HepG2 (cell line): ENCODE data around the gene EVA1A. TPM values are rescaled to one million over a fixed set of nuclear protein-coding genes. Genes with fewer than 3 reads are reported as not detected.

Source experiments
- ATAC-seq: fragments of 200-7000 bp; cut with Tn5 transposase; 3 replicates; pipeline ENCODE4 v1.9.1; 2020; ENCODE audit warnings: mild to moderate bottlenecking, moderate library complexity
- BruUV-seq: library from RNA; stranded (reverse); fragments of 400-500 nt; replicated peaks from 2 replicates; lab custom pipeline; 2021; lab: Mats Ljungman, UMichigan
- CTCF ChIA-PET: fragments of 300-600 bp; formaldehyde crosslinking; extraction: SDS; loops from one replicate; lab custom pipeline; 2021; ENCODE audit warnings: low total read pairs, inconsistent platforms, low intra/inter-chr PET ratio; lab: Yijun Ruan, JAX
- POLR2A ChIA-PET: fragments of 350-600 bp; sonication (Branson Sonifier 250); formaldehyde crosslinking; loops from one replicate; lab custom pipeline; 2020; ENCODE audit warnings: antibody characterized with exemption, inconsistent platforms; lab: Yijun Ruan, JAX
- DNase-seq: peaks from one replicate; pipeline ENCODE4 v3.0.0-alpha.2; 2015; ENCODE audit warnings: low spot score
- FAIRE-seq: peaks from 3 replicates; lab custom pipeline; 2011; peaks lifted over from hg19 to GRCh38; lab: Jason Lieb, UNC
- H2AFZ ChIP-seq: one replicate; pipeline ENCODE4 v1.6.1; 2011; ENCODE audit warnings: low read length, inconsistent platforms
- H3K27ac ChIP-seq: fragments of 300-600 bp; 3 replicates; pipeline ENCODE4 v1.8.0; 2011; ENCODE audit warnings: mixed run types, mild to moderate bottlenecking, mixed read lengths, low read length, inconsistent platforms; ENCODE audit not compliant: insufficient read depth; ENCODE audit errors: extremely low read length
- H3K27me3 ChIP-seq, 2 experiments: fragments of 200-600 bp in 1 of 2; 2 replicates in 1 of 2; 3 replicates in 1 of 2; pipeline versions ENCODE4 v1.6.0 to v1.8.0; 2011; ENCODE audit warnings: low read length in 2 of 2, mild to moderate bottlenecking in 2 of 2, moderate library complexity in 2 of 2, inconsistent platforms in 1 of 2; ENCODE audit not compliant: insufficient read depth in 2 of 2, control insufficient read depth in 1 of 2
- H3K36me3 ChIP-seq, 2 experiments: fragments of 200-600 bp in 1 of 2; replicated peaks in 1 of 2; 2 replicates in 1 of 2; 3 replicates in 1 of 2; pipeline versions ENCODE4 v1.5.1 to v1.8.0; 2011; ENCODE audit warnings: low read length in 2 of 2, inconsistent platforms in 1 of 2; ENCODE audit not compliant: insufficient read depth in 2 of 2, control insufficient read depth in 1 of 2
- H3K4me1 ChIP-seq: 2 replicates; pipeline ENCODE4 v1.5.1; 2012; ENCODE audit warnings: low read length, inconsistent platforms; ENCODE audit not compliant: insufficient read depth
- H3K4me2 ChIP-seq: 2 replicates; pipeline ENCODE4 v1.6.0; 2011; ENCODE audit warnings: low read depth, low read length, inconsistent platforms
- H3K4me3 ChIP-seq, 3 experiments: fragments of 200-600 bp in 1 of 3; sonication (generic), shearing (Covaris generic) in 1 of 3; replicated peaks in 1 of 3; 2 replicates each; pipeline ENCODE4 v1.5.1; 2011 to 2016; ENCODE audit warnings: low read length in 3 of 3, inconsistent platforms in 2 of 3, low read depth in 2 of 3, mild to moderate bottlenecking in 2 of 3, control low read depth in 1 of 3, mixed read lengths in 1 of 3; ENCODE audit not compliant: insufficient read depth in 1 of 3
- H3K79me2 ChIP-seq: one replicate; pipeline ENCODE4 v1.6.1; 2011; ENCODE audit warnings: low read length, inconsistent platforms; ENCODE audit not compliant: insufficient read depth
- H3K9ac ChIP-seq: 2 replicates; pipeline ENCODE4 v1.6.0; 2011; ENCODE audit warnings: mild to moderate bottlenecking, low read depth, low read length, inconsistent platforms; ENCODE audit not compliant: insufficient read depth
- H3K9me3 ChIP-seq: 2 replicates; pipeline ENCODE4 v1.5.1; 2012; ENCODE audit warnings: mild to moderate bottlenecking, low read length
- H4K20me1 ChIP-seq: 2 replicates; pipeline ENCODE4 v1.6.0; 2011; ENCODE audit warnings: inconsistent platforms, mild to moderate bottlenecking, low read length, moderate library complexity; ENCODE audit not compliant: insufficient read depth
- AKAP8 ChIP-seq: sonication (generic); formaldehyde crosslinking; IDR thresholded peaks from 2 replicates; pipeline ENCODE4 v1.5.1; 2020; ENCODE audit warnings: mild to moderate bottlenecking, missing genetic modification reagents
- HMG20A ChIP-seq: IDR thresholded peaks from 2 replicates; pipeline ENCODE4 v1.6.1; 2016; ENCODE audit warnings: borderline replicate concordance
- JUND ChIP-seq: sonication (generic); formaldehyde crosslinking; IDR thresholded peaks from 2 replicates; pipeline ENCODE4 v1.8.0; 2022; ENCODE audit warnings: mild to moderate bottlenecking, missing genetic modification reagents
- MBD4 ChIP-seq: IDR thresholded peaks from 2 replicates; pipeline ENCODE4 v1.6.1; 2012; ENCODE audit warnings: low read length, inconsistent platforms, borderline replicate concordance
- MTA3 ChIP-seq: sonication (generic); formaldehyde crosslinking; IDR thresholded peaks from 2 replicates; pipeline ENCODE4 v1.4.0; 2020; ENCODE audit warnings: missing genetic modification reagents
- NR2F1 ChIP-seq, 2 experiments: fragments of 450-650 bp in 1 of 2; formaldehyde crosslinking in 1 of 2; IDR thresholded peaks; 2 replicates each; pipeline versions ENCODE4 v1.5.0 to v1.6.1; 2016 to 2020; ENCODE audit warnings: mild to moderate bottlenecking in 1 of 2, missing compliant biosample characterization in 1 of 2, missing genetic modification reagents in 1 of 2, moderate library complexity in 1 of 2
- POLR2G ChIP-seq: fragments of 200-400 bp; formaldehyde crosslinking; IDR thresholded peaks from 2 replicates; pipeline ENCODE4 v1.6.1; 2018; ENCODE audit warnings: mild to moderate bottlenecking, low read depth, low read length, moderate library complexity
- PRPF4 ChIP-seq: fragments of 200-400 bp; formaldehyde crosslinking; IDR thresholded peaks from 2 replicates; pipeline ENCODE4 v1.6.1; 2016; ENCODE audit warnings: low read length, low read depth; ENCODE audit not compliant: poor library complexity, severe bottlenecking
- RORA ChIP-seq: sonication (generic); formaldehyde crosslinking; IDR thresholded peaks from 2 replicates; pipeline ENCODE4 v1.5.0; 2020; ENCODE audit warnings: mild to moderate bottlenecking, missing genetic modification reagents, moderate library complexity
- SRF ChIP-seq: IDR thresholded peaks from 2 replicates; pipeline ENCODE4 v1.6.1; 2011; ENCODE audit warnings: mild to moderate bottlenecking, low read depth, low read length, moderate library complexity
- ZNF225 ChIP-seq: sonication (generic); formaldehyde crosslinking; IDR thresholded peaks from 2 replicates; pipeline ENCODE4 v1.4.0; 2020; ENCODE audit warnings: mild to moderate bottlenecking, missing genetic modification reagents
- ZNF557 ChIP-seq: sonication (generic); formaldehyde crosslinking; IDR thresholded peaks from 2 replicates; pipeline ENCODE4 v1.4.0; 2020; ENCODE audit warnings: missing genetic modification reagents
- ZNF75D ChIP-seq: sonication (generic); formaldehyde crosslinking; IDR thresholded peaks from 2 replicates; pipeline ENCODE4 v1.8.1; 2023; ENCODE audit warnings: missing genetic modification reagents, mild to moderate bottlenecking, borderline replicate concordance
- WGBS: methylation state at CpG from one replicate; pipeline ENCODE4 v1.1.6; 2017; ENCODE audit warnings: low lambda C conversion rate; 5-methylcytosine and 5-hydroxymethylcytosine counted together
- in situ Hi-C: cut with HindIII; loops from 2 replicates; pipeline ENCODE4 v1.10.0; 2017; ENCODE audit warnings: low pct_unique_long_range_greater_than_20kb; ENCODE audit not compliant: extremely low pct_ligation_motif_present
- intact Hi-C: fragments of 100-400 bp; cut with micrococcal nuclease; formaldehyde crosslinking; loops from one replicate; pipeline ENCODE4 v1.10.0; 2022; ENCODE audit not compliant: unreplicated experiment
- polyA plus RNA-seq, 8 experiments: library from polyadenylated mRNA; depleted of rRNA in 3 of 8; stranded (reverse) in 7 of 8; unstranded in 1 of 8; fragments of >200 nt; fragmentation: Illumina TruSeq in 4 of 8; extraction: Trizol in 4 of 8; gene quantifications; 2 replicates each; pipeline versions ENCODE4 v1.2.1 to v1.2.3, GENCODE V29; 2011 to 2016; ENCODE audit warnings: low read depth in 4 of 8, missing spikeins in 1 of 8, mixed read lengths in 1 of 8; ENCODE audit not compliant: insufficient read depth in 1 of 8
- total RNA-seq, 5 experiments: library from RNA; depleted of rRNA; stranded (reverse); fragments of >200 nt; fragmentation: Illumina TruSeq; extraction: Trizol; gene quantifications; 2 replicates each; pipeline ENCODE4 v1.2.3, GENCODE V29; 2016; ENCODE audit warnings: low read depth in 1 of 5

Gene EVA1A
- total and polyA plus RNA-seq, 2 of the 13 experiments (the other 11 are each of a cell fraction or from before 2014, with no cell fraction given), result 57.5 to 57.8 TPM

DNA sequence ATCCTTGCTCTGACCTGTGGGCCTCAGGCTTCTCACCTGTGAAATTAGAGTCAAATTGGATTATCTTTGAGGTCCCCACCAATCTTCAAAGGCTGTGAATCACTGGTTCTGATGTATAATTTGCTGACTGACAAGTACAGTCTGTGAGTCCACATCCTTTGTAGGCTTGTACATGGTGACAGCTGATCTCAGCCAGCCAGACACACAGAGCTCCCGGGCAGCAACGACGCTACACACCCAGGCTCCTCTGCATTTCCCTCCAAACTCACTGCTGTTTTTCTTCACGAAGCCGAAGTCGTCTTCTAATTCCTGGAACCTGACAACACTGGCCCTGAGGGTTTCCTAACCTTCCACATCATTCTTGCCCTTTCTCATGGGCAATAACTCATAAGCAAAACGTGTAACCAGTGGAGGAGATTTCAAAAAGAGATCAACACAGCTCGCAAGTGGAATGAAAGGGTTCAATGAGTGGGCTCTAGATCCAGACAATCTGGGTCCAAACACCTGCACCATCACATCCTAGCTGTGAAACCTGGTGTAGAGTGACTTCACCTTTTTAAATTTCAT is 37.9 kb upstream of the EVA1A start:
- Histone ChIP-seq H3K36me3 (no peaks in the 10 kb centered on the region), H3K4me1 (peaks cover 15% of the 10 kb centered on the region), H3K9ac (no peak overlapping the region), H3K79me2 (no peaks in the 10 kb centered on the region), H2AFZ (no peak overlapping the region), H3K4me2 (no peak overlapping the region), H4K20me1 (no peaks in the 10 kb centered on the region), H3K9me3 (no peaks in the 10 kb centered on the region), H3K27me3 (no peaks in the 10 kb centered on the region; a peak in 1 of 5 replicates), H3K27ac (no peak overlapping the region), H3K4me3 (no peak overlapping the region)
- in situ Hi-C loops, result no loop called here
- no peak for TF ChIP-seq HMG20A (CRISPR knock-in tag)
- no peak for TF ChIP-seq JUND (CRISPR knock-in tag)
- FAIRE-seq, result no peak
- intact Hi-C loops, result no loop called here
- ChIA-PET CTCF (no interaction called here), POLR2A (interaction anchor here (0.9 kb wide), 1 partner anchor 75 kb away, joined by 3 read pairs; no protein-coding TSS in a partner anchor)
- DNase-seq, result no peak
- ATAC-seq, result no peak; the same call in 2 of the 3 replicates
- 86% methylated on average over 8 of the region's 8 CpGs for WGBS
- no TSS peak for BruUV-seq

DNA sequence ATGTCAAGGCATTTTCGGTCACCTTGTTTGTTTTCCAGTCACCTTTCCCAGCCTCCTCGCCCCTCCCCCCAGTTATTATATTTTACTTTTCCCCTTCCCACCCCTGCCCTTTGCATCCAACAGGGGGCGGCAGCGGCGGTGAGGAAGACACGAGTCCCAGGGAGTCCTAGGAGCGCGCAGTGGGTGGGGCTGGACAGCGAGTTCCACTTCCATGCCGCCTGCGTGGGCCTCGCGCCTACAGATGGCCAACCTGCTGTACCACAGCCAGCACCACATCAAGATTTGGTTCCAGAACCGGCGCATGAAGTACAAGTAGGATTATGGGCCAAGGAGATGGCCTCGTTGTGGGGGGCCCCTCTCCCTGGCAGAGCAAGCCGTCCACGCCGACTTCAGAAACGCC is 37.2 kb upstream of the EVA1A start:
- FAIRE-seq, result no peak
- H3K27ac ChIP-seq, result no peak overlapping the region
- no peaks in the 10 kb centered on the region for H3K36me3 ChIP-seq
- H3K79me2 ChIP-seq, result no peaks in the 10 kb centered on the region
- no peak overlapping the region for H3K4me2 ChIP-seq
- no peak overlapping the region for H2AFZ ChIP-seq
- no peaks in the 10 kb centered on the region; a peak in 1 of 5 replicates for H3K27me3 ChIP-seq
- peaks cover 15% of the 10 kb centered on the region for H3K4me1 ChIP-seq
- in situ Hi-C loops, result no loop called here
- TF ChIP-seq SRF (no peak), PRPF4 (no peak), POLR2G (no peak), ZNF557 (CRISPR knock-in tag) (no peak), MBD4 (no peak), RORA (CRISPR knock-in tag) (no peak), ZNF75D (no peak), AKAP8 (CRISPR knock-in tag) (no peak), NR2F1 (CRISPR knock-in tag; IDR thresholded peaks at IDR 0.05) (no peak), ZNF225 (CRISPR knock-in tag) (no peak), MTA3 (CRISPR knock-in tag) (no peak)
- no peak for DNase-seq
- 85% methylated on average over 20 of the region's 20 CpGs for WGBS
- no peaks in the 10 kb centered on the region for H3K9me3 ChIP-seq
- H3K9ac ChIP-seq, result no peak overlapping the region
- intact Hi-C loops, result no loop called here
- H3K4me3 ChIP-seq, result no peak overlapping the region
- no peaks in the 10 kb centered on the region for H4K20me1 ChIP-seq
- ChIA-PET POLR2A (interaction anchor here (0.9 kb wide), 1 partner anchor 74 kb away, joined by 3 read pairs; no protein-coding TSS in a partner anchor), CTCF (no interaction called here)
- ATAC-seq, result no peak
- no TSS peak for BruUV-seq
